ENCODE data around the gene TSR3. TPM values are rescaled to one million over a fixed set of nuclear protein-coding genes. Genes with fewer than 3 reads are reported as not detected.

Gene TSR3
- total RNA-seq, 3 donors from 2014 or later (not counting 1 experiment from before 2014, with no cell fraction given) = 29.4 to 34.7 (median 29.7) TPM

DNA sequence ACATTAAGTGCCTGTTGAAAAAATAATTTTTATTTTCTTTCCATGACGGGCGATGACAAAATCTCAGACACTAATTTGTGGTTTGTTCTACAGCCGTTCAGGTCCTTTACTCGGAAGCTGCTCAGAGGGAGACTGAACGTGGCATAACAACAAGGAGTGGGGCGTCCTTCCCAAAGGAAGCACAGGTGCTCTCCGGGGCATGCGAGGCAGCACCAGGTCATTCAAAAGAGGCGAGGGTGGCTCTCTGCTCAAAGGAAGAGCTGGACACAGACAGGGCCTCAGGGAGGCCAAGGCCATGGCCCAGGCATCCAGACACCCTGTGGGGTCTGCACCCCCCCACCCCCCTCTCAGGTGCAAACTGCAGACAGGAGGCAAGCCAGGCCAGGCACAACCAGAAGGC lies 46.7 kb upstream of the TSR3 start:
- no peaks in the 10 kb centered on the region for H3K4me1 Mint-ChIP-seq

DNA sequence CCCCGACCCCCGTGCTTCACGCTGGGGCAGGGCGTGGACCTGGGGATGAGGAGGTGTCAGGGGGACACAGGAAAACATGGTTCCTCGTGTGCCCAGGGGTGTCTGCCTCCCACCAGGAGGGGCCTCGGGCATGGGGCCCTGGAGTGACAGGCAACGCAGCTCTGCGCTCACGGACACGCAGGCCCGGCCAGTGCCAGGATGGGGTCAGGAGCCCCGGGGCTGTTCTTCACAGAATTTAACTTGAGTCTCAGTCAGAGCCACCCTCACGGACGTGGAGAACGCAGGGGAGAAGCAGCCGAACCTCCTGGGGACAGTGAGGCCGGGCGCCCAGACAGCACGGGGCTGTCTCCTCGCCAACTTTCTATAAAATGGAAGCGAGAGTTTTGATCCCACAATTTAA lies 46.1 kb upstream of the TSR3 start:
- Mint-ChIP-seq H3K27ac (no peak overlapping the region), H3K9me3 (no peaks in the 10 kb centered on the region), H3K27me3 (ENCODE audit: low read depth in 2 of 2) (no peaks in the 10 kb centered on the region), H3K4me3 (no peak overlapping the region), H3K36me3 (no peaks in the 10 kb centered on the region), H3K4me1 (no peaks in the 10 kb centered on the region)
- WGBS (ENCODE audit: insufficient coverage) = 98% methylated on average over 21 of the region's 21 CpGs
- no peaks in the 10 kb centered on the region for H3K4me1 ChIP-seq (ENCODE audit: control insufficient read depth, insufficient read depth, low read length)
- DNase-seq (no peak), ATAC-seq (no peak)
- H3K4me3 ChIP-seq (ENCODE audit: low read length) = no peak overlapping the region
- no peak overlapping the region for H3K27ac ChIP-seq (ENCODE audit: low read length)
- no peaks in the 10 kb centered on the region for H3K9me3 ChIP-seq (ENCODE audit: control insufficient read depth, insufficient read depth, low read length)
- H3K36me3 ChIP-seq (ENCODE audit: control insufficient read depth, insufficient read depth, low read length) = peaks cover 61% of the 10 kb centered on the region
- intact Hi-C loops (cut with micrococcal nuclease) = no loop called here
- TF ChIP-seq, protein P1, sequence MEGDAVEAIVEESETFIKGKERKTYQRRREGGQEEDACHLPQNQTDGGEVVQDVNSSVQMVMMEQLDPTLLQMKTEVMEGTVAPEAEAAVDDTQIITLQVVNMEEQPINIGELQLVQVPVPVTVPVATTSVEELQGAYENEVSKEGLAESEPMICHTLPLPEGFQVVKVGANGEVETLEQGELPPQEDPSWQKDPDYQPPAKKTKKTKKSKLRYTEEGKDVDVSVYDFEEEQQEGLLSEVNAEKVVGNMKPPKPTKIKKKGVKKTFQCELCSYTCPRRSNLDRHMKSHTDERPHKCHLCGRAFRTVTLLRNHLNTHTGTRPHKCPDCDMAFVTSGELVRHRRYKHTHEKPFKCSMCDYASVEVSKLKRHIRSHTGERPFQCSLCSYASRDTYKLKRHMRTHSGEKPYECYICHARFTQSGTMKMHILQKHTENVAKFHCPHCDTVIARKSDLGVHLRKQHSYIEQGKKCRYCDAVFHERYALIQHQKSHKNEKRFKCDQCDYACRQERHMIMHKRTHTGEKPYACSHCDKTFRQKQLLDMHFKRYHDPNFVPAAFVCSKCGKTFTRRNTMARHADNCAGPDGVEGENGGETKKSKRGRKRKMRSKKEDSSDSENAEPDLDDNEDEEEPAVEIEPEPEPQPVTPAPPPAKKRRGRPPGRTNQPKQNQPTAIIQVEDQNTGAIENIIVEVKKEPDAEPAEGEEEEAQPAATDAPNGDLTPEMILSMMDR (IDR thresholded peaks at IDR 0.05) = no peak
- H3K27me3 ChIP-seq (ENCODE audit: control insufficient read depth, insufficient read depth, low read length) = no peaks in the 10 kb centered on the region

More for the DNA sequence above, 46.7 kb upstream of the TSR3 start:
- H3K27ac ChIP-seq (ENCODE audit: low read length) = no peak overlapping the region
- H3K27me3 ChIP-seq (ENCODE audit: control insufficient read depth, insufficient read depth, low read length) = no peaks in the 10 kb centered on the region
- H3K9me3 ChIP-seq (ENCODE audit: control insufficient read depth, insufficient read depth, low read length) = no peaks in the 10 kb centered on the region
- Mint-ChIP-seq H3K9me3 (no peaks in the 10 kb centered on the region), H3K27me3 (ENCODE audit: low read depth in 2 of 2) (no peaks in the 10 kb centered on the region), H3K27ac (no peak overlapping the region), H3K36me3 (no peaks in the 10 kb centered on the region), H3K4me3 (no peak overlapping the region)
- ATAC-seq = no peak
- no peak for DNase-seq
- intact Hi-C loops (cut with micrococcal nuclease) = no loop called here
- H3K36me3 ChIP-seq (ENCODE audit: control insufficient read depth, insufficient read depth, low read length) = peaks cover 59% of the 10 kb centered on the region
- no peak overlapping the region for H3K4me3 ChIP-seq (ENCODE audit: low read length)
- WGBS (ENCODE audit: insufficient coverage) = 97% methylated on average over 9 of the region's 9 CpGs
- H3K4me1 ChIP-seq (ENCODE audit: control insufficient read depth, insufficient read depth, low read length) = no peaks in the 10 kb centered on the region
- TF ChIP-seq, protein P1 (IDR thresholded peaks at IDR 0.05) = no peak

- H3K27ac ChIP-seq (ENCODE audit: low read length) = no peak overlapping the region
- no peaks in the 10 kb centered on the region for H3K36me3 Mint-ChIP-seq
- no peak overlapping the region for H3K27ac Mint-ChIP-seq
- ATAC-seq (peak in 1 of 3 donors; percentile 11), DNase-seq (no peak)
- intact Hi-C loops (cut with micrococcal nuclease) = no loop called here
- 95% methylated on average over 22 of the region's 22 CpGs for WGBS (ENCODE audit: insufficient coverage)
- no peaks in the 10 kb centered on the region for H3K9me3 Mint-ChIP-seq
- no peaks in the 10 kb centered on the region for H3K9me3 ChIP-seq (ENCODE audit: control insufficient read depth, insufficient read depth, low read length)
- peaks cover 56% of the 10 kb centered on the region for H3K36me3 ChIP-seq (ENCODE audit: control insufficient read depth, insufficient read depth, low read length)
- no peaks in the 10 kb centered on the region for H3K4me1 ChIP-seq (ENCODE audit: control insufficient read depth, insufficient read depth, low read length)
- H3K4me1 Mint-ChIP-seq = no peaks in the 10 kb centered on the region
- TF ChIP-seq, protein P1 (IDR thresholded peaks at IDR 0.05) = no peak
- no peaks in the 10 kb centered on the region for H3K27me3 Mint-ChIP-seq (ENCODE audit: low read depth in 2 of 2)
- H3K4me3 ChIP-seq (ENCODE audit: low read length) = no peak overlapping the region
- no peak overlapping the region for H3K4me3 Mint-ChIP-seq
- no peaks in the 10 kb centered on the region for H3K27me3 ChIP-seq (ENCODE audit: control insufficient read depth, insufficient read depth, low read length)
Measured at GRCh38 chr16:1395444-1396031, 43.9 kb upstream of the TSR3 start.

- DNase-seq = no peak
- 93% methylated on average over 19 of the region's 19 CpGs for WGBS (ENCODE audit: insufficient coverage)
- intact Hi-C loops (cut with micrococcal nuclease) = no loop called here
Measured at GRCh38 chr16:1394367-1394951, 42.8 kb upstream of the TSR3 start.

More at GRCh38 chr16:1394367-1394951, 42.8 kb upstream of the TSR3 start:
- Mint-ChIP-seq H3K27ac (no peak overlapping the region), H3K36me3 (no peaks in the 10 kb centered on the region), H3K9me3 (no peaks in the 10 kb centered on the region), H3K4me1 (no peaks in the 10 kb centered on the region), H3K27me3 (ENCODE audit: low read depth in 2 of 2) (no peaks in the 10 kb centered on the region), H3K4me3 (no peak overlapping the region)
- TF ChIP-seq, protein P1 (IDR thresholded peaks at IDR 0.05) = no peak
- Histone ChIP-seq H3K27ac (ENCODE audit: low read length) (no peak overlapping the region), H3K36me3 (ENCODE audit: control insufficient read depth, insufficient read depth, low read length) (peaks cover 58% of the 10 kb centered on the region), H3K4me3 (ENCODE audit: low read length) (no peak overlapping the region), H3K4me1 (ENCODE audit: control insufficient read depth, insufficient read depth, low read length) (no peaks in the 10 kb centered on the region), H3K9me3 (ENCODE audit: control insufficient read depth, insufficient read depth, low read length) (no peaks in the 10 kb centered on the region), H3K27me3 (ENCODE audit: control insufficient read depth, insufficient read depth, low read length) (no peaks in the 10 kb centered on the region)
- no peak for ATAC-seq
